Stomach (tissue), 9 donors: ENCODE results near the gene AANAT. TPM values are rescaled to one million over a fixed set of nuclear protein-coding genes. Genes with fewer than 3 reads are reported as not detected.
A peak's percentile ranks its signal among the peaks of the same experiment; 100 is the strongest.

Experiments used
- DNase-seq, 2 donors: peaks; one replicate each; pipeline versions ENCODE4 v3.0.0 to v3.0.0-alpha.2; 2013 to 2019
- H3K27ac ChIP-seq, 5 donors: fragments of 200-600 bp in 4 of 5; sonication (generic) in 4 of 5; one replicate each; pipeline ENCODE4 v1.5.1; 2013 to 2019; ENCODE audit warnings: mild to moderate bottlenecking in 1 of 5, moderate library complexity in 1 of 5
- H3K27me3 ChIP-seq, 3 donors: fragments of 200-600 bp; sonication (generic); one replicate each; pipeline ENCODE4 v1.5.1; 2017 to 2019; ENCODE audit warnings: mixed run types in 1 of 3
- H3K36me3 ChIP-seq, 4 donors: fragments of 200-600 bp; sonication (generic); 1 replicate in 3 of 4; 2 replicates in 1 of 4; pipeline ENCODE4 v1.5.1; 2016 to 2019
- H3K4me1 ChIP-seq, 4 donors: fragments of 200-600 bp; sonication (generic); one replicate each; pipeline ENCODE4 v1.5.1; 2016 to 2019
- H3K4me3 ChIP-seq, 4 donors: fragments of 200-600 bp; sonication (generic) in 3 of 4; one replicate each; pipeline ENCODE4 v1.5.1; 2016 to 2019; ENCODE audit warnings: mild to moderate bottlenecking in 1 of 4
- H3K9me3 ChIP-seq, 4 donors: fragments of 200-600 bp; sonication (generic); one replicate each; pipeline ENCODE4 v1.5.1; 2016 to 2019
- EP300 ChIP-seq: sonication (generic); formaldehyde crosslinking; IDR thresholded peaks from one replicate; pipeline ENCODE4 v1.6.1; 2017; ENCODE audit warnings: antibody characterized with exemption
- POLR2A ChIP-seq, 4 donors: fragments of 450-650 bp; IDR thresholded peaks; one replicate each; pipeline ENCODE4 v1.6.1; 2016; ENCODE audit warnings: antibody characterized with exemption in 4 of 4, control low read depth in 2 of 4, mild to moderate bottlenecking in 1 of 4, moderate library complexity in 1 of 4
- POLR2AphosphoS5 ChIP-seq, 3 donors: sonication (generic); formaldehyde crosslinking; IDR thresholded peaks; one replicate each; pipeline ENCODE4 v1.6.1; 2016; ENCODE audit warnings: antibody characterized with exemption in 3 of 3
- WGBS, 5 donors: extraction: QIAGEN DNeasy Blood & Tissue Kit in 3 of 5; methylation state at CpG; one replicate each; pipeline versions ENCODE4 v1.1.5 to v1.1.7; 2013 to 2018; 5-methylcytosine and 5-hydroxymethylcytosine counted together
- intact Hi-C: fragments of 100-400 bp; cut with DNase I; formaldehyde crosslinking; loops from one replicate; pipeline ENCODE4 v1.15.1; 2023; ENCODE audit warnings: low total_unique reads
- polyA plus RNA-seq, 3 donors: library from polyadenylated mRNA; stranded (reverse); fragments of 200-250 nt; gene quantifications; one replicate each; pipeline ENCODE4 v1.2.3, GENCODE V29; 2013
- total RNA-seq, 5 donors: library from RNA; depleted of rRNA; stranded (reverse); fragments of >200 nt; gene quantifications; one replicate each; pipeline versions ENCODE4 v1.1.0 to v1.2.3, GENCODE V29; 2014 to 2016
- TF ChIP-seq, protein P1 (sequence below), 7 experiments: fragments of 450-650 bp in 4 of 7; fragments of 200-600 bp in 3 of 7; sonication (generic) in 3 of 7; IDR thresholded peaks; one replicate each; pipeline ENCODE4 v1.5.1; 2016 to 2019; ENCODE audit warnings: antibody characterized with exemption in 7 of 7, control low read depth in 2 of 7, mild to moderate bottlenecking in 1 of 7
- donor health status: healthy with polysubstance abuse.
- donor health status: Bipolar disorder and iron deficiency.
- donor health status: healthy.

The AANAT gene
- total and polyA plus RNA-seq, 8 donors: 0.44 TPM; not detected in 7

DNA sequence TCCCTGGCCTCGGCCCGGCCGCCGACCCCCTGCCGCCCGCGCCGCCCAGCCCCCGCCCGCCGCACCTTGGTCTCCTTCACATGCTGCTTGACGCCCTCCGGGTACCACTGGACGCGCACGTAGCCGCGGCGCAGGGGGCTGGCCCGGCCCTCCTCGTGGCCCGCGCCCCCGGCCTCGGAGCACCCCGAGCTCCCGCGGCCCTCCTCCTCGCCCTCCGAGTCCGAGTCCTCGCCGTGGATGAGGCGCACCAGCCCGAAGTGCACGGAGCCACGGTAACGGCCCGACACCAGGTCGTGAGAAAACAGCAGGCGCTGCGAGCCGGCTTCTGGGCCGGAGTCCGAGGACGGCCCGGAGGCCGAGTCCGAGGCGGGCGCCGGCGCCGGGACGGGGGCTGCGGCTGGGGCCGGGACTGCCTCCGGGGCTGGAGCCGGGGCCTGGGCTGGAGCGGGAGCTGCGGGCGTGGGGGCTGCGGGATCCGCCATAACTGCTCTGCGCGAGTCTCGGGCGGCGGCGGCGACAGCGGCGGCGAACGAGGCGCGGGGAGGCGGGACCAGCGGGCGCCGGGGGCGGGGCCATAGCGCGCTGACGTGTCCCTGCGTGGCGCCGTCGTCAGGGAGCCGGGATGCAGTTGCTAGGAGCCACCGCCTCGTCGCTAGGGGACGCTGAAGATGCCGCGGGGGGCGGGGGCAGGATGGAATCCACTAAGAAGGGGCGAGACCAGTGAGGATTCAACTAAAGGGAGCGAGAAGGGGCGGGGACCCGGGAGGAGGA lies 14.6 kb upstream of the AANAT start, which contains the start of gene UBE2O:
Gene UBE2O (minus strand): TSS at position 493 of the 771 bp plus-strand sequence. CDS start 11 bp downstream, at position 482.
- intact Hi-C loops: no loop called here
- no peak for TF ChIP-seq EP300
- TF ChIP-seq, protein P1, sequence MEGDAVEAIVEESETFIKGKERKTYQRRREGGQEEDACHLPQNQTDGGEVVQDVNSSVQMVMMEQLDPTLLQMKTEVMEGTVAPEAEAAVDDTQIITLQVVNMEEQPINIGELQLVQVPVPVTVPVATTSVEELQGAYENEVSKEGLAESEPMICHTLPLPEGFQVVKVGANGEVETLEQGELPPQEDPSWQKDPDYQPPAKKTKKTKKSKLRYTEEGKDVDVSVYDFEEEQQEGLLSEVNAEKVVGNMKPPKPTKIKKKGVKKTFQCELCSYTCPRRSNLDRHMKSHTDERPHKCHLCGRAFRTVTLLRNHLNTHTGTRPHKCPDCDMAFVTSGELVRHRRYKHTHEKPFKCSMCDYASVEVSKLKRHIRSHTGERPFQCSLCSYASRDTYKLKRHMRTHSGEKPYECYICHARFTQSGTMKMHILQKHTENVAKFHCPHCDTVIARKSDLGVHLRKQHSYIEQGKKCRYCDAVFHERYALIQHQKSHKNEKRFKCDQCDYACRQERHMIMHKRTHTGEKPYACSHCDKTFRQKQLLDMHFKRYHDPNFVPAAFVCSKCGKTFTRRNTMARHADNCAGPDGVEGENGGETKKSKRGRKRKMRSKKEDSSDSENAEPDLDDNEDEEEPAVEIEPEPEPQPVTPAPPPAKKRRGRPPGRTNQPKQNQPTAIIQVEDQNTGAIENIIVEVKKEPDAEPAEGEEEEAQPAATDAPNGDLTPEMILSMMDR (IDR thresholded peaks at IDR 0.05): peak in 5 of 7 experiments; percentile 17 to 46 (median 30)
- TF ChIP-seq POLR2AphosphoS5 (IDR thresholded peaks at IDR 0.05): peak in 2 of 3 donors; percentile 48 to 64
- no peaks in the 10 kb centered on the region for H3K36me3 ChIP-seq
- H3K9me3 ChIP-seq: no peaks in the 10 kb centered on the region
- WGBS, 5 donors: 0 to 1% (median 0%) methylated on average over 38 to 101 of the region's 101 CpGs
- H3K27me3 ChIP-seq: no peaks in the 10 kb centered on the region
- peak within 1 kb of the TSS; percentile 82 to 97 (median 90) for H3K4me3 ChIP-seq
- H3K27ac ChIP-seq: peak within 1 kb of the TSS; percentile 54 to 89 (median 79)
- DNase-seq: peak; percentile 88 to 97
- H3K4me1 ChIP-seq: peaks cover 11 to 28% (median 25%) of the 10 kb centered on the region in 4 donors

DNA sequence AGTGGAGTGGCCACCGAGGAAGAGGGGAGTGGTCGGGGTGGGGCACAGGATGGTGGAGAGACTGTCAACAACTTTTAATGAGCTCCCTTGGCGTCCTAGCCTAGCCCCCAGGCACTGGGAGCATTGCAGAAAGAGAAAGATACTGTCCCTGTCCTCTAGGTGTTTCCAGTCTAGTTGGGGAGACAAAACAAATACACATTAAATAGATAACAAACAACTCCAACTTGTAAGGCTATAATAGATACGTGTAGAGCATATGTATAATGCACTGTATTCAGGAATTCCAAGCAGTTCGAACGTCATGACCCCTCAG lies 14.0 kb upstream of the AANAT start:
- Histone ChIP-seq H3K4me1 (peaks cover 11 to 26% (median 21%) of the 10 kb centered on the region in 4 donors), H3K27me3 (no peaks in the 10 kb centered on the region), H3K36me3 (no peaks in the 10 kb centered on the region), H3K9me3 (no peaks in the 10 kb centered on the region), H3K4me3 (peak overlapping the region; percentile 82 to 97 (median 90)), H3K27ac (peak overlapping the region in 3 of 5 donors; percentile 78 to 89 (median 82))
- DNase-seq: no peak
- intact Hi-C loops: no loop called here
- WGBS, 5 donors: 17 to 31% (median 22%) methylated on average over 6 of the region's 6 CpGs
- TF ChIP-seq, protein P1 (IDR thresholded peaks at IDR 0.05): no peak
- TF ChIP-seq POLR2A (IDR thresholded peaks at IDR 0.05) (no peak), POLR2AphosphoS5 (IDR thresholded peaks at IDR 0.05) (no peak), EP300 (no peak)

DNA sequence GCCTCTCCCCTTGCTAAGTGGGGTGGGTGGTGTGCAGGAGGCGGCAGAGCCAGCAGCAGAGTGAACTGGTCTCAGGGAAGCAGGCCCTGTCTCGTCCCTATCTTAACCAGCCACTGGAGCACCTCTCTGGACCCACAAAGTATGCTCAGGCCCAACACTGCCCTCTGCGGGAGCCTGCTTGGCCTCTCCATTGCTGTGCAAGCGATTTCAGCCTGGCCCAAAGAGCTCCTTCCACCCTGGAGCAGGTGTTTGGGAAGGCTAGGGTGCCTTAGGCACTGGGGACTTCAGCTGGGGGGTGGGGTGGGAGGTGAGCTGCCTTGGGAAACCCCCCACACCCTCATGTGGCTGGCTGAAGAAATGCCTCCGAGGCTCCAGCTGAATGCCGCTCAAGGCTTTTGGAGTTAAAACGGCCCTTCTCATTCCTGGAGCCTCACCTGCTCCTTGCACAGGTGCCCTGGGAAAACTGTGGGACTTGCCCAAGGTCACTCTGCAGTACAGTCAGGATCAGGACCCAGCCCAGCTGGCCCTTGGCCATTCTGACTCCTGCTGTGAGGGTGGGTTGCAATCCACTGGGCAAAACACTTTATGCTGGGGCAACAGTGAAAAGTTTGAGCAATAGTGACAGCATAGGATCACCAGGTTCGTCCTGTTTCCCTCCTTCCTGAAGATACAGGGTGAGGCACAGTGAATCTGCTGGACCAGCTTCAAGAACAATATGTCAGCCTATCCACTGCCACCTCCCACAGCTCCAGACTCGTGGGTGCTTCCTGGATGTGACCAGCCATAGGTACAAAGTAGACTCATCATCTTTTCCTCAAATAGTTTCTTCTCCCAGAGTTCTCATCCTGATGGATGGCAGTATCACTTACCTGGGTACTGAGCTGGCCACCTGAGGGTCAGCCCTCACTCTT lies 8.6 kb upstream of the AANAT start:
- intact Hi-C loops: no loop called here
- H3K9me3 ChIP-seq: no peaks in the 10 kb centered on the region
- TF ChIP-seq, protein P1 (IDR thresholded peaks at IDR 0.05): peak in 4 of 7 experiments; percentile 25 to 50 (median 33)
- TF ChIP-seq POLR2AphosphoS5 (IDR thresholded peaks at IDR 0.05) (no peak), POLR2A (IDR thresholded peaks at IDR 0.05) (no peak), EP300 (no peak)
- no peaks in the 10 kb centered on the region for H3K4me1 ChIP-seq
- no peaks in the 10 kb centered on the region for H3K27me3 ChIP-seq
- peak; percentile 70 to 77 for DNase-seq
- H3K36me3 ChIP-seq: no peaks in the 10 kb centered on the region
- H3K4me3 ChIP-seq: no peak overlapping the region
- 36 to 45% (median 44%) methylated on average over 3 to 9 of the region's 9 CpGs for WGBS, 5 donors
- H3K27ac ChIP-seq: no peak overlapping the region

DNA sequence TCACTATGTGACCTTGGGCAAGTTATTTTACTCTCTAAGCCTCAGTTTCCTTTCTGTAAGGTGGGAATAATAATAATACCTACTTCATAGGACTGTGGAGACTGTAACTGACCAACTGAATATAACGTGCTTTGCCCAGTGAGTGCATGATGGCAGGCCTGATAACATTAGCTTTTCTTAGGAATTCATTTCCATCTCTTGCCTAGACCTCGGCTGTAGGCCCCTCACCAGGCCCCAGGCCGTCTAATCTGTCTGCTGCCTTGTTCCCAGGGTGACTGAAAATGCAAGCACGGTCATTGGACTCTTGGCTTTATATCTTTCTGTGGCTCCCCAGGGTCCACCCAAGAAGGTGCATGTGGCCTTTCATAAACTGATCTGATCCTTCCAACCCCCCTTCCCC lies 7.7 kb upstream of the AANAT start:
- Histone ChIP-seq H3K27me3 (no peaks in the 10 kb centered on the region), H3K36me3 (no peaks in the 10 kb centered on the region), H3K9me3 (no peaks in the 10 kb centered on the region), H3K27ac (no peak overlapping the region), H3K4me3 (no peak overlapping the region), H3K4me1 (no peaks in the 10 kb centered on the region)
- TF ChIP-seq EP300 (no peak), POLR2AphosphoS5 (IDR thresholded peaks at IDR 0.05) (no peak), POLR2A (IDR thresholded peaks at IDR 0.05) (no peak)
- TF ChIP-seq, protein P1 (IDR thresholded peaks at IDR 0.05): no peak
- intact Hi-C loops: loop anchor here (5.0 kb wide), 1 partner anchor 47 kb away; no protein-coding TSS in a partner anchor
- 69 to 80% (median 77%) methylated on average over 4 of the region's 4 CpGs for WGBS, 5 donors
- no peak for DNase-seq
